ENCODE measurements around the gene PDE11A.

DNA sequence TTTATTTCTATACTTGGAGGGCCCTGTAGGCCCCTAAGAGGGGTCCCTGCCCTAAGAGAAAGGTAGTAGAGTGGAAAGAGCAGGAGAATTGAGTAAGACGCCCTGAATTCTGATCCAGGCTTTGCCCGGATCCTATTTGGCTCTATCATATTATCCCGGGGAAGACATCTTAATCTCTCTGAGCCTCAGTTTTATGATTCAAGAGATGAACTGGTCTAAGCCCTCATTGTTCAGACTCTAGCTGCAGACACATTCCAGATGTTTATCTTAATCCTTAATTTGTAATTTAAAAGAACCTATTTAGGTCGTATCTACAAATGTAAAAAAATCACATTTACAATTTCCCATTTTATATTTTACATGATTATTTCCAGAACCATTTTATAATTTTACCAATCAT, 459.9 kb downstream of the PDE11A start:
- TF ChIP-seq, protein P1, sequence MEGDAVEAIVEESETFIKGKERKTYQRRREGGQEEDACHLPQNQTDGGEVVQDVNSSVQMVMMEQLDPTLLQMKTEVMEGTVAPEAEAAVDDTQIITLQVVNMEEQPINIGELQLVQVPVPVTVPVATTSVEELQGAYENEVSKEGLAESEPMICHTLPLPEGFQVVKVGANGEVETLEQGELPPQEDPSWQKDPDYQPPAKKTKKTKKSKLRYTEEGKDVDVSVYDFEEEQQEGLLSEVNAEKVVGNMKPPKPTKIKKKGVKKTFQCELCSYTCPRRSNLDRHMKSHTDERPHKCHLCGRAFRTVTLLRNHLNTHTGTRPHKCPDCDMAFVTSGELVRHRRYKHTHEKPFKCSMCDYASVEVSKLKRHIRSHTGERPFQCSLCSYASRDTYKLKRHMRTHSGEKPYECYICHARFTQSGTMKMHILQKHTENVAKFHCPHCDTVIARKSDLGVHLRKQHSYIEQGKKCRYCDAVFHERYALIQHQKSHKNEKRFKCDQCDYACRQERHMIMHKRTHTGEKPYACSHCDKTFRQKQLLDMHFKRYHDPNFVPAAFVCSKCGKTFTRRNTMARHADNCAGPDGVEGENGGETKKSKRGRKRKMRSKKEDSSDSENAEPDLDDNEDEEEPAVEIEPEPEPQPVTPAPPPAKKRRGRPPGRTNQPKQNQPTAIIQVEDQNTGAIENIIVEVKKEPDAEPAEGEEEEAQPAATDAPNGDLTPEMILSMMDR (IDR thresholded peaks at IDR 0.05; ENCODE audit: insufficient read depth, low read length, poor library complexity, severe bottlenecking): no peak
- no peak for TF ChIP-seq EZH2phosphoT487 (conservative IDR thresholded peaks at IDR 0.05; ENCODE audit: low read length)

All from SU-DHL-6 (cell line).